Esophagus muscularis mucosa (tissue), 3 donors: ENCODE results near the gene TOM1.

Experiments
- POLR2A ChIP-seq: fragments of 450-650 bp; IDR thresholded peaks from one replicate; pipeline ENCODE4 v1.6.1; 2017; ENCODE audit warnings: antibody characterized with exemption, moderate library complexity, mild to moderate bottlenecking, low read depth
- POLR2AphosphoS5 ChIP-seq, 2 donors: sonication (generic); formaldehyde crosslinking; IDR thresholded peaks; one replicate each; pipeline ENCODE4 v1.6.1; 2017; ENCODE audit warnings: antibody characterized with exemption in 2 of 2
- TF ChIP-seq, protein P1 (sequence below), 3 experiments: fragments of 200-600 bp in 2 of 3; fragments of 450-650 bp in 1 of 3; sonication (generic) in 2 of 3; IDR thresholded peaks; one replicate each; pipeline ENCODE4 v1.5.1; 2017 to 2019; ENCODE audit warnings: antibody characterized with exemption in 3 of 3, mild to moderate bottlenecking in 2 of 3, moderate library complexity in 1 of 3

DNA sequence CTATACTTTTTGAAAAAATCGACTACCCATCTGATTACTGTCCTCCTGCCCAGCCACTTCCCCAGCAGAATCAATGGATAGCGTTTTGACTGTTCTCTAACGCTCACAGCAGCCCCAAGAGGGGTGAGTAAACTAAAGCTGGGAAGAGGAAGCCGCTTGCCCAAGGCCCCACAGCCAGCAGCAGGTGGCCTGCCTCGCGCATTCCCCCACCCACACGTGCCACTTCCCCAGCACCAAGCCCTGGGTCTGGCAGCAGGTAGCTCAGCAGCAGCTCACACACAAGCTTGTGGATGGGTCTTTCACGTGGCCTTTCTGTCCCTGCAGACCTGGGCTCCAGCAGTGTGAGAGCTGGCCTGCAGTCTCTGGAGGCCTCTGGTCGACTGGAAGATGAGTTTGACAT is 34.3 kb downstream of the TOM1 start:
- TF ChIP-seq, protein P1, sequence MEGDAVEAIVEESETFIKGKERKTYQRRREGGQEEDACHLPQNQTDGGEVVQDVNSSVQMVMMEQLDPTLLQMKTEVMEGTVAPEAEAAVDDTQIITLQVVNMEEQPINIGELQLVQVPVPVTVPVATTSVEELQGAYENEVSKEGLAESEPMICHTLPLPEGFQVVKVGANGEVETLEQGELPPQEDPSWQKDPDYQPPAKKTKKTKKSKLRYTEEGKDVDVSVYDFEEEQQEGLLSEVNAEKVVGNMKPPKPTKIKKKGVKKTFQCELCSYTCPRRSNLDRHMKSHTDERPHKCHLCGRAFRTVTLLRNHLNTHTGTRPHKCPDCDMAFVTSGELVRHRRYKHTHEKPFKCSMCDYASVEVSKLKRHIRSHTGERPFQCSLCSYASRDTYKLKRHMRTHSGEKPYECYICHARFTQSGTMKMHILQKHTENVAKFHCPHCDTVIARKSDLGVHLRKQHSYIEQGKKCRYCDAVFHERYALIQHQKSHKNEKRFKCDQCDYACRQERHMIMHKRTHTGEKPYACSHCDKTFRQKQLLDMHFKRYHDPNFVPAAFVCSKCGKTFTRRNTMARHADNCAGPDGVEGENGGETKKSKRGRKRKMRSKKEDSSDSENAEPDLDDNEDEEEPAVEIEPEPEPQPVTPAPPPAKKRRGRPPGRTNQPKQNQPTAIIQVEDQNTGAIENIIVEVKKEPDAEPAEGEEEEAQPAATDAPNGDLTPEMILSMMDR (IDR thresholded peaks at IDR 0.05) = no peak
- TF ChIP-seq POLR2AphosphoS5 (IDR thresholded peaks at IDR 0.05) = no peak
- TF ChIP-seq POLR2A = no peak
